ENCODE results near the gene AMPD2.
A peak's percentile ranks its signal among the peaks of the same experiment; 100 is the strongest.

Gene AMPD2

DNA sequence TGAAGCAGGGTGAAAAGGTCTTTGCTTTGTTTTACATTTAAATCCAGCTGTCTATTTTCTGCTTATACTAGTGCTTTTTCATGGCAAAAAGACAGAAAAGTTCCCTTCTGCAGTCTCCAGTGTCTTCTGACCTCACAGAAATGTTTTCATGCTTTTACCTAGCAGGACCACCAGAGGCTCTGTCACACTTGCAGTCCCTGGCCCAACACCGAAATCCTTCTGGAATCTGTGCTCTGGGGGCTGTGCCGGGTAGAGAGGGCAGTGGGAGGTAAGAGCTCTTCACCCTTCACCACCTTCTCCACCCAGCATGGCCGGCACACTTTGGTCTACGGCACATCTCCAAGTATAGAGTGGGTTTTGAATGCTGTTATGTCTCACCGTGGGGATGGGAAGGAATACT is 21.0 kb upstream of the AMPD2 start:
- H3K4me3 ChIP-seq (ENCODE audit: low read depth, low read length) = no peak overlapping the region
- peak; percentile 58 for DNase-seq (ENCODE audit: low read depth)
- TF ChIP-seq CTCF (conservative IDR thresholded peaks at IDR 0.05; ENCODE audit: low read depth, low read length) = peak; percentile 58

GRCh38 chr1:109603229-109603628 is 16.4 kb upstream of the AMPD2 start:
- no peak overlapping the region for H3K4me3 ChIP-seq (ENCODE audit: low read depth, low read length)
- no peak for TF ChIP-seq CTCF (conservative IDR thresholded peaks at IDR 0.05; ENCODE audit: low read depth, low read length)
- DNase-seq (ENCODE audit: low read depth) = no peak

GRCh38 chr1:109605381-109605780 is 14.3 kb upstream of the AMPD2 start:
- no peak overlapping the region for H3K4me3 ChIP-seq (ENCODE audit: low read depth, low read length)
- no peak for TF ChIP-seq CTCF (conservative IDR thresholded peaks at IDR 0.05; ENCODE audit: low read depth, low read length)
- no peak for DNase-seq (ENCODE audit: low read depth)

- TF ChIP-seq CTCF (conservative IDR thresholded peaks at IDR 0.05; ENCODE audit: low read depth, low read length) = no peak
- H3K4me3 ChIP-seq (ENCODE audit: low read depth, low read length) = no peak overlapping the region
- no peak for DNase-seq (ENCODE audit: low read depth)
These were observed 9.8 kb upstream of the AMPD2 start for GRCh38 chr1:109609881-109610280.

DNA sequence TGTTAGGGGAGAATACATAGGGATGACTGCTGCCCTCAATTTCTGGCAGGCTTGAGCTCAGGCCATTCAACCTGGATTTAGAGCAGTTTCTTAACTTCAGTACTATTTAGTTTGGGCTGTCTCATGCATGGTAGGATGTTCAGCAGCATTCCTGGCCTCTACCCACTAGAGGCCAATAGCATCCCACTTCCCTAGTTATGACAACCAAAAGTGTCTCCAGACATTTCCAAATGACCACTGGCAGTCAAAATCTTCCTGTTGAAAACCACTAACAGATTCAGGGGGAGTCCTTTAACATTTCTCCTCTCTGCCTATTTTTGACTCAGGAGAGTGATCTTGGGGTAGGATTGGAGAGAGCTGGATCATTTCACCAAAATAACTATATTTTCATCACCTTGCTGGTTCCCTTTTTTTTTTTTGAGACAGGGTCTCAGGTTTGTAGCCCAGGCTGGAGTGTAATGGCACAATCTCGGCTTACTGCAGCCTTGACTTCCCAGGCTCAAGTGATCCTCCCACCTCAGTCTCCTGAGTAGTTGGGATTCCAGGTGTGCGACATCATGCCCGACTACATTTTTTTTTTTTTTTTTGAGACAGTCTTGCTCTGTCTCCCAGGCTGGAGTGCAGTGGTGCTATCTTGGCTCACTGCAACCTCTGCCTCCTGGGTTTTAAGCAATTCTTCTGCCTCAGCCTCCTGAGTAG is 8.9 kb upstream of the AMPD2 start:
- H3K4me3 ChIP-seq (ENCODE audit: low read depth, low read length) = no peak overlapping the region
- DNase-seq (ENCODE audit: low read depth) = peak; percentile 63
- TF ChIP-seq CTCF (conservative IDR thresholded peaks at IDR 0.05; ENCODE audit: low read depth, low read length) = no peak

DNA sequence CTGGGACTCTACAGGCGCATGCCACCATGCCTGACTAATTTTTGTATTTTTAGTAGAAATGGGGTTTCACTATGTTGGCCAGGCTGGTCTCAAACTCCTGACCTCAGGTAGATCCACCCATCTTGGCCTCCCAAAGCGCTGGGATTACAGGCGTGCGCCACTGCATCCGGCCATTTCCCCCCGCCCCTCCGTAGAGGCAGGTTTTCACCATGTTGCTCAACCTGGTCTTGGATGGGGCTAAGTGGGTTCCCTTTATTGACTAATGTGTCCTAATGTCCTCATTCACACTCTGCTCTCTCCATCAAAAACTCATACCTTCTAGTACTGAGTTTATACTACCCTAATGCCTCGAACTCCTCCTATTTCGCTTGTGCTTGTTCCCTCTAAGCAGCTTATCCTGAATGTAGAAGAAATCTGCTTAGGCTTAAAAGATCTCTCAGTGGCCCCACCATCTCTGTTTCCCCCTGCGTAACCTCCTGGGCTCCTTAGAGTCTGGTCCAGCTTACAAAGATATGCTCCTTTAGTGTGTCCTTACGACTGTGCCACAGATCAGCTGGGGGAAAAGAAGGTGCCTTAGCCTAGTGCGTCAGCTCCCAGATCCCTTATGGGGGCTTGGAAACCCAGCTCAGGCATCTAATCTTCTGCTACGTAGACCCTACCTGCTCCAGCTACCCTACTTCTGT is 8.2 kb upstream of the AMPD2 start:
- DNase-seq (ENCODE audit: low read depth) = no peak
- TF ChIP-seq CTCF (conservative IDR thresholded peaks at IDR 0.05; ENCODE audit: low read depth, low read length) = no peak
- no peak overlapping the region for H3K4me3 ChIP-seq (ENCODE audit: low read depth, low read length)
